Frontal cortex (tissue), 4 donors: ENCODE results near the gene NR6A1. TPM values are rescaled to one million over a fixed set of nuclear protein-coding genes. Genes with fewer than 3 reads are reported as not detected.

ENCODE experiments used
- DNase-seq, 2 donors: peaks; one replicate each; pipeline ENCODE4 v3.0.0; 2012; ENCODE audit warnings: low spot score in 2 of 2
- FAIRE-seq: peaks from 2 replicates; lab custom pipeline; 2012; peaks lifted over from hg19 to GRCh38; lab: Jason Lieb, UNC
- total RNA-seq: library from RNA; depleted of rRNA; stranded (reverse); fragments of >200 nt; gene quantifications from one replicate; pipeline ENCODE4 v1.2.3, GENCODE V29; 2014
- donor health status: control.
- donor health status: control.
- donor health status: control.

Gene NR6A1
- total RNA-seq, 1 donor from 2014 or later, result 1.6 TPM

DNA sequence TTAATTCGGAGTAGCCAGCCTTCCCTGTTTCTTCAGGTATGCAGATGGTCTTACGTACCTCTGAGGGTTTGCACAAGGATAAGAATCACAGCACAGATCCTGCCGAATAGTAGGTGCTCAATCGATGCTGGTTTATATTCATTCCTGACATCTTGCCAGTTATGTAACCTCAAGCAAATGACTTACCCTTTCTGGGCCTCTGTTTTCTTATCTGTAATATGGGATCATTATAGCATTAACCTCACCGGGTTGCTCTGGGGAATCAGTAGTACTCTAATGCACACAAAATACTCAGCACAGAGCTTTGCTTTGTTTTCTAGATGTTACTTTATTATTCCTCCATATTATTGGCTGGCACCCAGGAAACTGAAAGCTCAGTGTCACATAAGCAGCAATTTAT, 256.2 kb downstream of the NR6A1 start:
- FAIRE-seq (no peak), DNase-seq (no peak)

DNA sequence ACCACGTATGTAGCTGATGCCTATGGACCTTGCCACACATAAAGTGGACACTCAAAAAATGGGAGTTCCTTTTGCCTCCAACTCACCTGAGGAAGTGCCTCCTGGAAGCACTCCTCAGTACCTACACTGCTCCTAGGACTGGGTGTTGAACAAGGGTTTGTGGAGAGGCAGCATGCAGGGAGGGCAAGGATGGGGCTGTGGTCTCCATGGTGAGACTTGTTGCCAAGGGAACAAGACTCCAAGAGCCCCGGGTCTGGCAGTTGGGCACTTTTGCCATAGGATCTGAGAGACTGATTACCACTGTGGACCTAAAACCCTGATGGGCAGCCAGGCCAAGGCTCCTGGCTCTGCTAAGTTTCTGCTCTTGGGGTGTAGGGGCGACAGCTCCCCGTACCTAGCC, 257.0 kb downstream of the NR6A1 start:
- DNase-seq (no peak), FAIRE-seq (no peak)

DNA sequence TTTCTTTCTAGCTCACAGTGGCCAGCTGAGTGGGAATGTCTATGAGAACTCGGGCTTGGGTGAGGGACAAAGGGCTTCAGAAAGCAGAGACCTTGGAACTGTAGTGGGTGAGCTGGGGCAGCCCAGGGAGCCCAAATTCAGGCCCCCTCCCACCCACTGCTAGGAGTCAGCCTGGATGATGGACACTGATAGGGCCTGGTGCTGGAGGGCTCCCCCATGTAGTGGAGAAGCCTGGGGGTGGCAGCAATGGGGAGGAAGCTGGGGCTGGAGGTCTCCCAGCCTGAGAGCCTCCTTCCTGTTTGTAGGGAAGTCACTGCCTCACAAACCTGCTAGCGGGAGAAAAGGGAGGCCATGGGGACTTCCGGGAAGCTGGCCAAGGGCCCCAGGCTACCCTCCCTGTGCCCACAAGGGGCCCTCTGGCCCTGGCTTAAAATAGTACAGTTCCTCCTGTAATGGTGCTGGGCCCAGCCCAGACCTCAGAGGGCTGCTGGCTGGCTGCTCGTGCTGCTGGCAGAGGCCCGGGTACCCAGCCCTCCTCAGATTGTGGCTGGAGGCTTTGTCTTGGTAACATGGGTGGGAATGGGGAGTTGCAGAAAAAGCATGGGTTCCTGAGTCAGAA, 257.6 kb downstream of the NR6A1 start:
- peak in 1 of 2 donors; percentile 8 for DNase-seq
- no peak for FAIRE-seq

DNA sequence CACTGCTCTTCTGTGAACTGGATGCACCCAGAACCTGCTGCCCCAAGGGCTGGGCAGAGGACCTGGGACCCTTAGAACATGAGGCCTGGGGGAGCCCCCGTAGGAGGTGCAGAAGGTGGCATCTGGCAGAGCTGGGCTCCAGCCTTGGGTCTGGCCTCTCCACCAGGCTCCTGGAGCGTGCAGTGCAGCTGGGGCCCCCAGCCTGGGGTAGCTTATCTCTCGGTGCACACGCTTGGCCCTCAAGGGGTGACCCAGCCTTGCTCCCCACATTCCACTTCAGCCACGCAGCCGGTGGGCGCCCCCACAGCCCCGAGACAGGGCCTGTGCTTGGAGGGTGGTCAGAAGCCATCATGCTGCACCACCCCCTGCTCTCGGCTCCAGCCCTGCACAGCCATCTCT, 258.3 kb downstream of the NR6A1 start:
- DNase-seq, result peak in 1 of 2 donors; percentile 1
- no peak for FAIRE-seq

DNA sequence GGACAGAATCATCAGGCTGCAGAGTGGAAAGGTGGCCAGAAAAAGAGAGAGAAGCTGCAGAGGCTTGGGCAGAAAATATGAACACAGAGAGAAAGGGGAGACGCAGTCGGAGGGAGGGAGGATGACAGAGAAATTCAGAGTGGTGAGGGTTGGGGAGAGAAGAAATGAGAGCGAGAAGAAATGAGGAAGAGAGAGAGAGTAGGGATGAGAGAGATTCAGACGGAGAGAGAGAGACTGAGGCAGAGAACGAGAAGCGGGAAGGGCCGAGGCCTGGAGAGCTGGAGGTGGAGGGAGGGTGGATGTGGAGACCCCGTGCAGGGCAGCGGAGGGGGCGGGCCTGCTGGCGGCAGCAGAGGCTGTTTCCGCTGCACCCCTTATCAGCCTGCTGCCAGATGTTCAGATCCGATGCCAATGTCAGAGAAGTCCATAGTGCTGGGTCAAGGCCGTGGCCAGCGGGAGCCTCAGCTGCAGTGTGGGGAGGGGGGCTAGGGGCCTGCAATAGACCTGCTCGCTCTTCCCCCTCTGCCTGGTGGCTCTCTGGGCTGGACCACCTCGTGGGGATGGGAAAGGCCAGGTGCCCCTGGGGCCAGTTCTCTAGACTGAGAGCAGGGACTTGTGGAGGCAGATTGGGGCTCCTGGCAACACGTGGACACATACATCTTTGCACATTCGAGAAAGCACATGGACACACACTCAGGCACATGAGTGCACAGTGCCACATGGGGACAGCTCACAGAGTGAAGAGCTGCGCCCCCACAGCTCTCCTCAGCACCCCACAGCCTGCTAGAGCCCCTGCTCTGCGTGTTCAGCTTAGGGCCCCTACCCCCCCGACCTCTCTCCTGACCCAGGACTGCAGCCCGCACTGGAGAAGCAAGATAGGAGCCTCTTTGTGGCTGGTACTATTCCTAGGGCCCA, 259.0 kb downstream of the NR6A1 start:
- DNase-seq, result peak in 1 of 2 donors; percentile 4
- no peak for FAIRE-seq

DNA sequence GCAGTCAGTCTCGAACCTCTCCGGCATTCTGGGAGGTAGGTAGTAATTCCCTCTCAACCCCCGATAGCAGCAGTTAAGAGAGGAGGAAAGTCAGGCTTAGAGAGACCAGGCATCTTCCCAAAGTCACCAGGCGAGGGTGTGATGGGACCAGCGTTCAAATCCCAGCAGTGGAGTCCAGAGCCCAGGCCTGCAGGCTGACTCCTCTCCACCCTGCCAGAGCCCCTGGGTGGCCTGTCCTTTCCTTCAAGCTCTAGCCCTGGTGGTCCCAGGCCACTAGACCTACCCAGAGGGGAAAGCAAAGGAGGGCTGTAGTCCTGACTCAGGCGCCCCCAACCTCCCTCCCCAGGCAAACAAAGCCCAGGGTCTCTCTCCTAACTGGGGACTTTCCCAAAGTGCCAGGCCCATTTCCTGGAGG, 259.7 kb downstream of the NR6A1 start:
- FAIRE-seq (no peak), DNase-seq (peak in 1 of 2 donors; percentile 11)

DNA sequence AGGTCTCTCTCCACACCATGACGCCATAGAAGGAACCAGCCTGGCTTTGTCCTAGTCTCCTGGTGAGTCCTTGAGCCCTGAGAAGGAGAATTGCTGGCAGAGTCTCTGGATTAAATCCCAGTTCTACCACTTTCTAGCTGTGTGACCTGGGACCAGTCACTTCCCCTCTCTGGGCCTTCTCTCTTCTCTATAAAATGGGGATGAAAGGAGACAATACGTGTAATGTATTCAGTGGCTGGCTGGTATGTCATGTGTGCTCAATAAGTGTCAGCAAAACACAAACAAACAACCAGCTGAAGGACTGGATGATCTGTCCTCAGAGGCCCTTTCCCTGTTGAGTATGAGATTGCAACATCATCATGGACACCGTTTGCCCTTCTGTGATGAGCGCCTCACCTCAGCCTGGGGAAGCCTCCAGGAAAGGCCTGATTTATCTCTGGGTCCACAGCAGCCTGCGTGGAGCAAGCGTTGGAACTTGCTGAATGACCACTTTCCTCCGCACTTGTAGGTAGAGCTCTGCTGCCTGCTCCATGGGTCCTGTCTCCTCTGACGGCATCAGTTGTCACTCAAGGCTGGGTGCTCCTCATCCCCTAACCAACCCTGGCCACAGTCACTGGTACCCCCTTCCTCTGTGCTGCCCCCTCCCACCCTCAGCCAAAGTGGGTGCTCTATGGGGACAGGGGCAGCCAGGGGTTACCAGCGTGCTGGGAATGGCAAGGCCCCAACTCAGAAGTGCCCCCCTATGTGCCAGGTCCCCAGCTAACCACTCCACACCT, 260.3 kb downstream of the NR6A1 start:
- peak in 1 of 2 donors; percentile 2 for DNase-seq
- no peak for FAIRE-seq

DNA sequence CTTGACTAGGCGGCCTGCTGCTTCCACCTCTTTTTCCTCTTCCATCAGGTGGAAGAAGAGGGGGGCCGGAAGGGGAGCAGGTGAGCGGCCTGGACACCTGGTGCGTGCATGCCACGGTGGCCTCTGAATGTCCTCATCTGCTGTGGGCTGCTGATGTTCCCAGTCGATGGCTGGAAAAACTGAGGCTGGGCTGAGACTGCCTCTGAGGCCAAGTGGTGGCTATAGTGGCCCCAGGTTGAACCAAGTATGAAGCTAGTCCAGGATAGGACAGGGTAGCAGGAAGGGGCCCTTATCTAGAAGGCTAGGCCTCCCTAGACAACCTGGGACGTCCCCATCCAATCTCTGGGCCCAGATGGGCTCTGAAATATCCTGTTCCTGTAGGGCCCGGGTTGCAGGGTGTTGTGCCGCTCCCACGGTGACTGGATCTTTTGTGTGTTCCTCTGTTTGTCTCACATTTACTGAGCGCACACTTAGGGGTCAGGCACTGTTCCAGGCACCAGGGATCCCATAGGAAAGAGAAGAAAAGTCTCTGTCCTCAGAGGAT, 263.2 kb downstream of the NR6A1 start:
- DNase-seq (peak in 1 of 2 donors; percentile 10), FAIRE-seq (no peak)

DNA sequence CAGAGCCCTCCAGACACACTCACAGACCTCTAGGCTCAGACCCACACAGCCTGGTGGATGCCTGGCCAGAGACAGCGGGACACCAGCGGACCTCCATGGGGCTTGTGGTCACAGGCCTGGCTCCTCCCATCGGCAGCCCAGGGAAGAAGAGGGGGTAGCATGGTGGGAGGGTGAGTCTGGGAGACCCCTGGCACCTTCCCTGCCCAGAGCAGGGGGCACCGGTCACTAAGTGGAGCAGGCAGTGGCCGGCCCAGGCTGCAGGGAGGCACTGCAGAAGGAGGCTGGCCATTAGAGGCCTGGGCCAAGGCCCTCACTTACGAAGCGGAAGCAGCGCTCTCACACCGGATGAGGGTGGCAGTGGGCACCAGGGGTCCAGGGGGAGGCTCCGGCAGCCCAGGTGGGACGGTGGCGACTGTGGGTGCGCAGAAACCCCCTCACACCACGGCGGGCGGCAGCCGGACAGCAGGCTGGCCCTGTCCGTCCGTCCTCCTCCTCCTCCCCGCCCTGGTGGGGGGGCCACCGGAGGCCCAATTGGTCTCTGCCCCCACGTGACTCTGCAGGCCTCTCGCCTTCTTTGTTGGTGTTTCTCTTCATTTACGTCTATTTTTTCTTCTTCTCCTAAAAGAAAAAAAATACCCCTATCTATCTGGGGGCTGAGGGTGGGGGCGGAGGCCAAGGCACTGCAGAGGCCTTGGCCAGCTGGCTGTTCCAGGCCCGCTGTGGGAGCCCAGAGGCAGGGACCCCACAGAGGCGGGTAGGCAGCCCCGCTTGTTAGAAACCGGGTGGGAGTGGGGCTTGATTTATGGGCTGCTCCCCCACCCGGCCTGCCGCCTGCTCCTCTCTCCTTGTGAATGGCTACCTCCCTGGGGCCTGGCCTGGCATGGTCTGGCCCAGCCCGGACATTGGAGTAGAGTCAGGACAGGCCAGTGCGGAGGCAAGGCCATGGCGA, 263.9 kb downstream of the NR6A1 start, which contains the start of gene NR5A1:
TSS of gene NR5A1 (minus strand) at position 469 of the 949 bp plus-strand sequence. CDS start 4,004 bp downstream, outside the sequence.
- FAIRE-seq (no peak), DNase-seq (peak in 1 of 2 donors; percentile 13)

DNA sequence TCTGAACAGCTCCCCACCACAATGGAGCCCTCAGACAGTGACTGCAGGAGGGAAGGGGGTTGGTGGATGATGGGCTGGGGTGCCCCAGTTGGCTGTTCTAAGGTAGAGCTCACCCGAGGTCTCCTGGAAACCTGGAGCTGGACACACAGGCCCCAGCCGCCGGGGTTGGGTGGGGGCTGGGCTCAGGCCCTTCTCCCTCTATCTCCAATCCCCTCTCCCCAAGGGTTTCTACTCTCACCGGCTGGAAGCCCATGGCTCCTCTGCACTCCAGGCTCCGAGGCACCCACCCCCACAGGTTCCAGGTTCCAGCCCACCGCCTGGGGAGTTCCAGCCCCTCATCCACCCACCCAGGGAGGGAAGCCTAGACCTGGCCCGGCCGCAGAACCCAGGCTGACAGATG, 264.7 kb downstream of the NR6A1 start:
- DNase-seq, result no peak
- FAIRE-seq, result no peak

DNA sequence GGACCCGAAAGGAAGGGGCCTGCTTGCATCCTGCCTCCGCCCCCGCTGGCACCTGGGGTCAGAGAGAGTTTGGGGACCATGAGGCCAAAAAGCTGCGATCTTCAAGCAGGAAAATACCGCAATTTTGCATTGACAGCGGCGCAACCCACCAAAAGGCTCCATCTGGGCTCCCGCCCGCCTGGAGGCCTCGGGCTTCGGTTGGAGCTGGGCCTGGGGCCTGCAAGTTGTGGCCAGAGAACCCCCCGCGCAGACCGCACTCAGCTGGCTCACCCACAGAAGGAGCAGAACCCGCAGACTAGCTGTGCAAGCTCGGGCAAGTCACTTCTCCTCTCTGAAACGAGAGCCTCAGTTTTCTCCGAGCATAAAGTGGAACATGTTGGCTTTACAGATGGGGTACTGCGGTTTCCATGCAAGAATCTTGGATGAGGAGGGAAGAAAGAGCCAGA, 265.2 kb downstream of the NR6A1 start:
- DNase-seq, result no peak
- no peak for FAIRE-seq

DNA sequence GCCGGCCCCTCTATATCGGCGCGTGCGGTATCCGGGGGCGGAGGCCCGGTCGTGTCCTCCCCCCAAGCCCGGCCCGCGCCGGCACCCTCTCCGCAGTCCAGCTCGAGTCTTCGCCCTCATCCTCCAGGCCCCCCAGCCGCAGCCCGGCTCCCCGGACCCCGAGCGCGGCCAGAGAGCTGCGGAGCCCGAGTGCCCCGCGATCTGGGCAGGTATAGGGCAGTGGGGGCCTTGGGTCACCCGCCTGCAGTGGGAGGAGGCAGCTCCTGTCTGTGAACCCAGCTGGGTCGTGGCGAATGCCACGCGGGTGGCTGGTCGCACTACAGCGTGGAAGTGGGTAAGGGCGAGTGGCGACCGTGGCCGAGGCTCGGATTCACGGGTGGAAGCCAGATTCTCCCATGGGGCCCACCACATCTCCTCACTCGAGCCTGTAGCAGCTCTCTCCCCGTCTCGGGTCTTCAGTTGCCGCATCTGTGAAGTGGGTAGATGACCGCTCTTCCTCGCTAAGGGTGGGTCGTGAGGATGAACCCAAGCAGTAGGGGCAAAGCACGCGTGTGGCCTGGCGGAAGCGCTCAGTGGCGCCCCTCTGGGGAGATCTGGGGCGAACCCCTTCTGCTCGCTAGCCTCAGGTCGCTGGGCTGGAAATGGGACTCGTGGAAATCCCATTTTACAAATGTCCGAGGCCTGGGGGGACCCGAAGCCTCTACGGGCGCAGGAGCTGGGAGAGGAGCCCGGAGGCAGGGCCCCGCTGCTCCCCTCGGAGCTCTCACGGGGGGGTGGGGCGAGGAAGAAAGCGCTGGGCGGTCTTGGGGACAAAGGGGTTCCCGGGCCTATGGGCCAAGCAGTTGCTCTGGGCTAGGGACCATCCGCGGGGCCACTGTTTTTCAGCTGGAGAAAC, 265.9 kb downstream of the NR6A1 start:
- DNase-seq (no peak), FAIRE-seq (no peak)

DNA sequence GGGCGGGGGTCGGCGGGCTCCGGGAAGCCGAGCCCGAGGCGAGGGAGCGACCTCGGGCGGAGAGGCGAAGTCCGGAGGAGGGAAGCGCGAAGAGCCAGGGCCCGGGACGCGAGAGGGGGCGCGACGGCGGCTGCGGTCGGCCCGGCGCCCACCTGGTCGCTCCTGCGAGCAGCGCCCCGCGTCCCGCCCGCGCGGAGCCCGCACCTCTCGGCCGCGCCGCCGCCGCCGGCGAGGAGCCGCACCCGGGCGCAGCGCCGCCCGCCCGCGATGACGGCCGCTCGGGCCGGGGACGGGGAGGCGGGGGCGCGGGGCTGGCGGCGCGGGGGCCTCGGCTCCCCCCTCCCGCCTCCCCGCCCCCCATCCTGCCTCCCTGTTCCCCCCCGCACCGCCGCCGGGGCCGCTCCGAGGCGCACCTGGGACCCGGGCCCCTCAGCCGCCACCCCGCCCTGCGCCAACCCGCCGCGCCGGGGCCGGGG, 266.5 kb downstream of the NR6A1 start:
- peak in 1 of 2 donors; percentile 48 for DNase-seq
- no peak for FAIRE-seq

DNA sequence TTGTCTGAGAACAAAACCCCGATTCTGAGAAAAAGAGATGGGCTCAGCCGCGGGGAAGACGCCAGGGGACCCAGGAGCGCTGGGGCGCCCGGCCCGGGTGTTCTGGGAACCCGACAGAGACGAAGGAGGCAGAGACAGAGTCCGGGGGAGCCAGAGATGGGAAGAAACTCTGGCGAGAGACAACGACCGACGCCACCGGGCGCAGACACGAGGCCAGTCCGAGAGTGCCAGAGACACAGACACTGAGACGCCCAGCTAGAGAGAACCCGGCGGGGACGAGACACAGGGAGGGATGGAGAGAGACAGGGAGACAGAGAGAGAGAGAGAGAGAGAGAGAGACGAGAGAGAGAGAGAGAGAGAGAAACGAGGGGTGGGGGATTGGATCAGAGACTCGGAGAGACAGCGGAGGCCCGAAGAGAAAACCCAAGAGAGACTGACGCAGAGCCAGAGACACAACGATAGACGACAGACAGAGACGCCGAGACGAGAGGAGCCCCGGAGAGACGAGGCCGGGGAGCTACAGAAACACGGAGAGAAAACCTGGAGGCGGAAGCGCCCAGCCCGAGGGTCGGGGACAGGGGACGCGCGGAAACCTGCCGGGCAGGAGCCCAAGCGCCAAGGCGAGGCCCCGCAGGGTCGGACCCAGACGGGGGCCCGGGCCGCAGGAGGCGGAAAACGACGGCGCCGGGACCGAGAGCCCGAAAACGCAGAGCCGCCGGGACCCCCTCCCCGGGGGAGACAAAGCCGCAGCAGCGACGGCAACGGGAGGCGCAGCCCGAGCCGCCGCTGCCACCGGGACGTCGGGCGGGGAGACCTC, 267.2 kb downstream of the NR6A1 start:
- no peak for FAIRE-seq

DNA sequence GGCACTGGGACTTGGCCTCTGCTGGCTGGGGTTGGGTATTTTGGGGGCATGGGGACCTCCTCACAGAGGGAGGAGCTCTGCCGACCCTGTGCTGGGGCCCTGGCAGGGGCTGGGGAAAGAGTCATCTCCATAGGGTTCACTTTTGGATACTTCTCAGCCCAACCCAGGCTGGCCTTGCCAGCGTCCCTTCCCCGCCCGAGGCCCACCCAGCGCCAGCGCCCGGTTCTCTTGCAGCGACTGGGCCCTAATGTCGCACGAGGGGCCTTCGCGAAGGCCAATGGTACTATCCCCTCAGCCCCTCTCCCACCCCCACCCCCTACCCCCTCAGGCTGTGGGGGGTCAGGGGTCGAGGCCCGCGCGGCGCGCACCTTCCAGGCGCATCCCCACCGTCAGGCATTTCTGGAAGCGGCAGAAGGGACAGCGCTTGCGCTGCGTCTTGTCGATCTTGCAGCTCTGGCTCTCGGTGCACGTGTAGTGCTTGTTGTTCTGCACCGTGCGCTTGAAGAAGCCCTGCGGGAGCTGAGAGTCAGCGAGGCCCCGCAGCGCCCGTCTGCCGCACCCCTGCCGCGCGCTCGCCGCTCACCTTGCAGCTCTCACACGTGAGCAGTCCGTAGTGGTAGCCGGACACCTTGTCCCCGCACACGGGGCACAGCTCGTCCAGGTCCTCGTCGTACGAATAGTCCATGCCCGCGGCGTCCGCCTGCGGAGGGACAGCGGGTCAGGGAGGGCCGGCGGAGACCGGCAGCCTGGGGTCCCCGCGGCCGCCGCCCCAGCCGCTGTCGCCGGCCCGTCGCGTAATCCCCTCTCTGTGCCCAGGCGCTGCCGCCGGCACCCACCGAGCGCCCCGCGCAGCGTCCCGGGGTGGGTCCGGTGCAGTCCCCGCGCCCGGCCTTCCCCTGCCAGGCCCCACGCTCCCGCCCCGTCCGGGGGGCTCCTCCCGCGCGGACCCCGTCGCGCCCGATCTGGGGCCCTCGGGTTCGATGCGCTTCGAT, 268.1 kb downstream of the NR6A1 start:
- no peak for FAIRE-seq
- DNase-seq, result no peak

More for the DNA sequence above, 267.2 kb downstream of the NR6A1 start:
- no peak for DNase-seq
